Dedifferentiated amniotic fluid mesenchymal stem cell (primary cell): Measurements from ENCODE around the gene DAPK1.

Experiments
- DNase-seq: peaks from one replicate; pipeline ENCODE4 v3.0.0-alpha.2; 2016; ENCODE audit errors: extremely low spot score

DAPK1 gene

GRCh38 chr9:87668222-87668621 is 170.6 kb downstream of the DAPK1 start:
- no peak for DNase-seq

- no peak for DNase-seq
These were observed 171.1 kb downstream of the DAPK1 start for GRCh38 chr9:87668722-87669121.

GRCh38 chr9:87670572-87671264 is 173.1 kb downstream of the DAPK1 start:
- no peak for DNase-seq

GRCh38 chr9:87671478-87671877 is 173.8 kb downstream of the DAPK1 start:
- no peak for DNase-seq

- DNase-seq, result no peak
These were observed 174.3 kb downstream of the DAPK1 start for GRCh38 chr9:87671925-87672324.

GRCh38 chr9:87672586-87672985 is 174.9 kb downstream of the DAPK1 start:
- DNase-seq, result no peak

- no peak for DNase-seq
These were observed 175.9 kb downstream of the DAPK1 start for GRCh38 chr9:87673446-87674120.

GRCh38 chr9:87674565-87675299 is 177.1 kb downstream of the DAPK1 start:
- no peak for DNase-seq

- no peak for DNase-seq
These were observed 178.3 kb downstream of the DAPK1 start for GRCh38 chr9:87675906-87676515.

- DNase-seq, result no peak
These were observed 179.5 kb downstream of the DAPK1 start for GRCh38 chr9:87676976-87677775.

- DNase-seq, result no peak
These were observed 180.3 kb downstream of the DAPK1 start for GRCh38 chr9:87677776-87678587.

- peak; percentile 68 for DNase-seq
These were observed 181.1 kb downstream of the DAPK1 start for GRCh38 chr9:87678650-87679355.

- DNase-seq, result no peak
These were observed 183.8 kb downstream of the DAPK1 start for GRCh38 chr9:87681271-87682061.

- DNase-seq, result no peak
These were observed 184.4 kb downstream of the DAPK1 start for GRCh38 chr9:87682085-87682484.

GRCh38 chr9:87682618-87683017 is 185.0 kb downstream of the DAPK1 start:
- DNase-seq, result no peak

GRCh38 chr9:87683751-87684626 is 186.3 kb downstream of the DAPK1 start:
- no peak for DNase-seq

- no peak for DNase-seq
These were observed 187.1 kb downstream of the DAPK1 start for GRCh38 chr9:87684627-87685219.

- no peak for DNase-seq
These were observed 187.8 kb downstream of the DAPK1 start for GRCh38 chr9:87685441-87685840.
